ENCODE data around the gene PRRC2C.
"Not testable (repeated sequence)": the region's sequence is repeated elsewhere in the genome, so short reads cannot be mapped to it uniquely, and the experiment has no call there.

Gene PRRC2C

DNA sequence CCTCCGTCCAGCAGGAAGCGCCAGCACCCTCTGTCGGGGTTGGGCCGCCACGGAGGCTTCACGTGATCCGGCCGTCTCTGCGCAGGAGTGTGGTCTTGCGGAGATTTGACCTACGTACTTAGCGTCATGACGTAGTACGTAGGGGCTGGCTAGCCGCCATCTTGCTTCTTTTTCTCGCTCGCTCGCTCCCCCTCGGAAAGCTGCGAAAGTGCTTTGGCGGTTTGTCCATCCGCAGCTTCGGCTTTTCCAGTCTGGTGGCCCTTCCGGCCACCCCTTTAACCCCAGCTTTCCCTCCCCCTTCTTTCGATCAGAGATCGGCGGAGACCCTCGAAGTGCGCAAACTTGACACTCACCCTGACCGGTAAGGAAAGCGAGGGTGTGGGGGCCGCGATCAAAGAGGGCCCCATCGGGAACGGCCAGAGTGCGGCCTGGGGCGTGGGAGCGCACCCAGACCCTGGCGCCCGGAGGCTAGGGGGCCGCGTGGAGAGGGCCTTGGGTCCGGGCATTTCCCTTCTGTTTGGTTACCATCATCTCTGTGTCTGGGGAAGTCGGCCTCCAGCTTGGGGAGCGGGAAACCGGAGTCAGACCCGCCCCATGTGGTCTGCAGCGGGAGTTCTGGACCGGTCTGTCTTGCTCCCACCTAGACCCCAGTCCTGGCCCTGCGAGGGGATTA lies at the start of gene PRRC2C:
PRRC2C (plus strand) TSS at position 156 of the 673 bp plus-strand sequence. CDS start 26,559 bp downstream, outside the sequence.
- peak; percentile 97 for DNase-seq

DNA sequence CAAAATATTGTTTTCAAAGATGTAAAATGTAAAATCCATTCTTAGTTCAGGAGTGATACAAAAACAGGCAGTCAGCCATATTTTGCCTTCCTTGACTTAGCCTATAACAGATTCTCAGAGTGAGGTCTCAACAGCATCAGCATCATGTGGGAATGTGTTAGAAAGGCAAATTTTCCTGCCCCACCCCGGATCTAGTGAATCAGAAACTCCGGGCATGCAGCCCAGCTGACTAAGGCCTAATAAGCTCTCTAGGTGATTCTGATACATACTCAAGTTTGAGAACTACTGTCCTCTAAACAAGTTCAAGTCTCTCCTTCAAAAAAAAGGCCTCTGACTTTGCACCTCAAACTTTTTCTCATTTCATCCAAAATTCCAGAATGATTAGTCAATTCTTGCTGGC lies 46.9 kb upstream of the PRRC2C start:
- peak; percentile 57 for DNase-seq

DNA sequence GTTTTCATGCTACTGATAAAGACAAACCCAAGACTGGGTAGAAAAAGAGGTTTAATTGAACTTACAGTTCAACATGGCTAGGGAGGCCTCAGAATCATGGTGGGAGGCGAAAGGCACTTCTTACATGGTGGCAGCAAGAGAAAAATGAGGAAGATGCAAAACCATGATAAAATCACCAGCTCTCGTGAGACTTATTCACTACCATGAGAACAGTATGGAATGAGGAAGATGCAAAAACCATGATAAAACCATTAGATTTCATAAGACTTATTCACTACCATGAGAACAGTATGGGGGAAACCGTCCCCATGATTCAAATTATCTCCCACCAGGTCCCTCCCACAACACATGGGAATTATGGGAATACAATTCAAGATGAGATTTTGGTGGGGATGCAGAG lies 45.1 kb upstream of the PRRC2C start:
- not testable (repeated sequence) for DNase-seq

DNA sequence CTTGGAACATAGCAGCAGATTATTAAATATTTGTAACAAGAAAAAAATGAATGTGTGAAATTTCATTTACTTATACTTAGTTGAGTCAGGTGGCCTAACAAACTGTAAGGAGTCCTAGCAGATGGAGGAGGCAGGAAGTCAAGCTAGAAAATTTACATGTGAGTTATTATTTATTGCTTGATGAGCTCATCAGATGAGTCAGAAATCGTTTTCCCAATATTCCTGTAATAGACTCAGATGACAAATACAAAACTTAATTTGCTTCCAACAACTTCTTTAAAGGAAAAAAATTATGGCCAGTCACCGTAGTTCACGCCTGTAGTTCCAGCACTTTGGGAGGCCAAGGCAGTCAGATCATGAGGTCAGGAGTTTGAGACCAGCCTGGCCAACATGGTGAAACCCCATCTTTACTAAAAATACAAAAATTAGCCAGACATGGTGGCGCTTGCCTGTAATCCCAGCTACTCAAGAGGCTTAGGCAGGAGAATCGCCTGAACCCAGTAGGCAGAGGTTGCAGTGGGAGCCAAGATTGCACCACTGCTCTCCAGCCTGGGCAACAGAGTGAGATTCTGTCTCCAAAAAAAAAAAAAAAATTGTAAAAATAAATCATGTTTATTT lies 43.9 kb upstream of the PRRC2C start:
- not testable (repeated sequence) for DNase-seq

DNA sequence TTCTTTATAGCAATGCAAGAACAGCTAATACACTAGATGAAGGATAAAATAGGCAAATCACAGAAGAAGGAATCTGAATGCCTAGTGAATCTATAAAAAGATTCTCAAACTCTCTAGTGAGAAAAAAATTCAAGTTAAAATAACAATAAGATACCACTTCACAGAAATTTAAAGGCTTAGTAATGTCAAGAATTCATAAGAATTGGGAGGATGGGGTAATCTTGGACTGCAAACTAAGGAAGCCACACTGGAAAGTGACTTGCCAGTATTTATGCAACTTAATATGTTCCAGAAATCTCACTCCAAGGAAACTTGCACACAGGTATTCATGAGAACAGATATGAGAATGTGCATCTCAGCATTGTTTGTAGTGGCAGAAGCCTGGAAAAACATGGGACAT lies 38.9 kb upstream of the PRRC2C start:
- no peak for DNase-seq

DNA sequence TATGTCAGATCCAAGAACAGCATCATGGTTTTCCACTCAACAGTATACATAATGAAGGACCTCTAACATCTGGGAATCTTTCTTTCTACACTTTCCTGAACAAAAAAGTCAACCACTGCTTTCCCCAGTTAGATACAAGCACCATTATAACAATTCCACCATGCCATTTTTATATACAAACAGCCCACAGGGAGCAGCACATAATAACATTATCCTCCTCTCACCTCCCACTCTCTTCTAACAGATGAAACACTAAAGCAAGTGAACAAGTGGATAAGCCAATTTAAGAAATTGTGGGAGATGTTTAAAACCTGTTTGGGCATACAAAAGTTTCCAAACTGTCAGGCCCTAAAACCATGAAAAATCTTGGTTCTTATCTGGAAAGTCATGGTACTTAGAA lies 29.4 kb upstream of the PRRC2C start:
- DNase-seq: no peak

DNA sequence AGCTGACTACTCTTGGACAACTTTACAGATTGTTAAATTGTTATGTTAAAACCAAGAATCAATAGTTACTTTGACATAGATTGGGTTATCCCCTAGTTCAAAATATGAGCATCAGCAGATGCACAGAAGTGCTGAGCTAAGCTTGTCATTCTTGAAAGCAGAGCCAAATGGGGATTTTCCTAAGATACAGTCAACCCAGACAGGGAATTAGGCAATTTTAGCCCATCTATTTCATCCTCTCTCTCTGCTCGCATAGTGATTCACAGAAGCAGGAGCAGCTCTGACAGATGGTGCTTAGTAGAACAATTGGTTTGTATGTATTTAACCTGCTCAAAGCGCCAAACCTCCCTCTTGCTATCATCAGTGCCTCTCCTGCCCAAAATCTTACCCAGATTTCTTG lies 27.9 kb upstream of the PRRC2C start:
- no peak for DNase-seq

DNA sequence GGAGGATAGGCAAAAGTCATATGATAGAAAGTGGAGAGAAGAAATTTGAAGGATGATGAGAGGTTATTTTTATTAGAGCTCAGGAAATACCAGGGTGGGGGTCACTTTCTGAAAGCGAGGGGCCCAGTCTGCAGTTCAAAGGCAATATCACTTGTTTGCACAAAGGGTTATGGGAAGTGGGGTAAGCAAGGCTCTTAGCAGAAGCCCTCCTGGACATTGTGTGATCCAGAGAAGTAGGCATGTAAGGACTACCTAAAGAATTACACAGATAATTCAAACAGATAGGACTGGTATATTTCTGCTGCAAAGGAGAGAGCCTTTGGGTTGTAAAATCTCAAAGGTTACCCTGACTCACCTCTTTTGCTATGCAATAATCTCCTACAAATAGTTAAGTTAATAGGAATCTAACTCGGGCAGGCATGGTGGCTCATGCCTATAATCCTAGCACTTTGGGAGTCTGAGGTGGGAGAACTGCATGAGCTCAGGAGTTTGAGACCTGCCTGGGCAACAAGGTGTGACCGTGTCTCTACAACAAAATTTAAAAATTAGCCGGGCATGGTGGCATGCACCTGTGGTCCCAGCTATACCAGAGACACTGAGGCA lies 25.2 kb upstream of the PRRC2C start:
- no peak for DNase-seq

DNA sequence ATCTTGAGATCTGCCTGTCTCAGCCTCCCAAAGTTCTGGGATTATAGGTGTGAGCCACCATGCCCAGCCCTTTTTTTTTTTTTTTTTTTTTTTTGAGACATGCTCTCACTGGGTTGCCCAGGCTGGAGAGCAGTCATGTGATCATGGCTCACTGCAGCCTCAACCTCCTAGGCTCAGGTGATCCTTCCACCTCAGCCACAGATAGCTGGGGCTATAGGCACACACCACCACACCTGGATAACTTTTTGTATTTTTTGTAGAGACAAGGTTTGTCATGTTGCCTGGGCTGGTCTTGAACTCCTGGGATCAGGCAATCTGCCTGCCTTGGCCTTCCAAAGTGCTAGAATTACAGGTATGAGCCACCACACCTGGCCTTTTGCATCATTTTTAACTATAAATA lies 17.7 kb upstream of the PRRC2C start:
- no peak for DNase-seq

DNA sequence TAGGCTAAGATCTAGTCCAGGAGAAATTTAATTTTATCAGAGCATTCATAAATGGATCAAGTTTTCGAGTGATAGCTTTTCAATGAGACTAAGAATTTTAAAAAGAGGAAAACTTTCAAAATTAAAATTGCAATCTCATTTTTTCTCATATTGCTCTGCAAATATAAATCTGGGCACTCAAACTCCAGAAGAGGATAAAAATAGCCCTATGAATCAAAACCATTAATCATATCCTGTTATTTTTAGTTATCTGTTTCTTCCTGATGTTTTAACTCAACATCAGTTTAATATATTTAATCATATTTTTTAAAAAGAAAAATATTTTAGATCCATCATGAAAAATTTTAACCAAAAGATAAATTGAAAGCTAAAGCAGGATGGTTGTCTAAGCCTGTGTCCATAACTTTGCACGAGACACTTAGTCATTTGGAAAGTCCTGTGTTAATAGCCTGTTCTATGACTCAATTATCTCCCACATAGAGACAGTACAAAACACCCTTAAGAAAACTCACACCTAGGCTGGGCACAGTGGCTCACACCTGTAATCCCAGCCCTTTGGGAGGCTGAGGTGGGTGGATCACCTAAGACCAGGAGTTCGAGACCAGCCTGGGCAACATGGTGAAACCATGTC lies 17.1 kb upstream of the PRRC2C start:
- DNase-seq: no peak

DNA sequence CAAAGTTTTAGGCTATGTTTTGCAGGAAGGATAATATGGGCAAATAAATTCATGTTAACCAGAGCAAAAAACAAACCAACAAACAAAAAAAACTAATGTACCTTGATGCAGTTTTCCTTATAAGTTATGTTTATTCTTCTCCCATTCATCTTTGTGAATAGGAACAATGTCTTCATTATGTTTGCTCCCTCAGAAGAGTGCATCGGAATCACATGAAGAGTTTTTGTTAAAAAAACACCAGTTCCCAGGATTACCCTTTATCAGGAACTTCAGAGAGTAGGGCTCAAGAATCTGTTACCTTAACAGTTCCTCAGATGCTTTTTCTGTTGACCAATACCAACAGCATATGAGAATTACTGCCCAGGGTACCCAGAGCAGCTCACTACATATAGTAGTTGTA lies 14.6 kb upstream of the PRRC2C start:
- no peak for DNase-seq

DNA sequence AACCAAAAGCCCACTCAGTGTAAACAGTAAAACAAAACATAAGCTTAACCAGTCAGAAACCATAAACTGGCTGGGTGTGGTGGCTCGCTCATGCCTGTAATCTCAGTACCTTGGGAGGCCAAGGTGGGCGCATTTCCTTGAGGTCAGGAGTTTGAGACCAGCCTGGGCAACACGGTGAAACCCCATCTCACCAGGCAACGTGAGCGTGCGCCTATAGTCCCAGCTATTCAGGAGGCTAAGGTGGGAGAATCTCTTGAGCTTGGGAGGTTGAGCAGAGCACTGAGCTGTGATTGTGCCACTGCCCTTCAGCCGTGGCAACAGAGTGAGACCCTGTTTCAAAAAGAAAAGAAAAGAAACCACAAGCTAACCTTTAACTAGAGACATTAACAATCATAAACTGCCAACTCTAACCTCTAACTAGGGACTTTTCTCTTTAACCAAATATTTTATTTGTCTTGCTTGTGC lies 13.1 kb upstream of the PRRC2C start:
- no peak for DNase-seq

DNA sequence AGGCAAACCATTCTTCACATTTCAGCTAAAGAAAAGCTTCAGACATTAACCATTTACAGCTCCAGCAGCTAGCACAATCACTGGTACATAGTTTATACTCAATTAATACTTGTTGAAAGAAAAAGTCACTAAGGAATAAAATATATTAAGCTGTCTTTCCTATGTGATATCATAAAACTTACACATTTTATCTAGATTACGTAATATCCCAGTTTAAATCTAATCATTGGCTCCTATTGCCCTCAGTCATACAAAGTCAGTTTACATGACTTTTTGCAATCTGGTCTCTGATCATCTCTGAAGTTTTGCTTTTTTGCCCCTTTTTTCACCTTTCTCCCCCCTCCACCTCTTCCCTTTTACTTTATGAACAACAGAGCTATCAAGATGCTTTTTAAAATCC lies 8.5 kb upstream of the PRRC2C start:
- no peak for DNase-seq

DNA sequence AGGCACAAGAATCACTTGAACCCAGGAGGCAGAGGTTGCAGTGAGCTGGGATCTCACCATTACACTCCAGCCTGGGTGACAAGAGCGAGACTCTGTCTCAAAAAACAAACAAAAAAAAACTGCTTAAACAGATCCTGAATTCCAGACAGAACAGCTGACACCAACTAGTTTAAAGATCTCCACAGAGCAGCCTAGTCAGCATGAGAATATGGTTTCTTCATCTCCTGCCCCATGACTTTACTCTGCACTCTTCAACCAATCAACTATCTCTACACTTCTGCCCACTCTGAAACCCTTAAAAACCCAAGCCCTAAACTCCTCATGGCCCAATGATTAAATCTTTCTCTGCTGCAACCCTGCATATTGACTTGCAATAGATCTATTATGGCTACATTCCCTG lies 7.5 kb upstream of the PRRC2C start:
- no peak for DNase-seq

DNA sequence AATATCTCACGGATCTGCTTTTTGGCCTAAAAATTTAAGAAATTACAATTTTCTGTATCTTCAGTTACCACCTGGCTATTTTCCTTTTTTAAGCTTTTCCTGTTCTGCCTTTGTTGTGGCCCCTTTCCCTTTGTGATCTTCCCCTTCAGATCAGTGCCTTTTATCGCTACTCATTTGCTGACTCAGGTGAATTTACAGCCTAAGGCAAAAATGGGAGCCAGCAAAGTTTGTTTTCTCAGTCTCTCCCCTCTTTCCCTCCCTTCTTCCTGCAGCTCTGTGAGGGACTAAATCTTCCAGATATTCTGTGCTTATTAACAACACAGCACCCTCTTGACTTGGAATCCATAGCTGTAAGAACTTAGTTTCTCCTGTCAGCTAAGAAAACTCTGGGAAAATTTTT lies 5.3 kb upstream of the PRRC2C start:
- no peak for DNase-seq

DNA sequence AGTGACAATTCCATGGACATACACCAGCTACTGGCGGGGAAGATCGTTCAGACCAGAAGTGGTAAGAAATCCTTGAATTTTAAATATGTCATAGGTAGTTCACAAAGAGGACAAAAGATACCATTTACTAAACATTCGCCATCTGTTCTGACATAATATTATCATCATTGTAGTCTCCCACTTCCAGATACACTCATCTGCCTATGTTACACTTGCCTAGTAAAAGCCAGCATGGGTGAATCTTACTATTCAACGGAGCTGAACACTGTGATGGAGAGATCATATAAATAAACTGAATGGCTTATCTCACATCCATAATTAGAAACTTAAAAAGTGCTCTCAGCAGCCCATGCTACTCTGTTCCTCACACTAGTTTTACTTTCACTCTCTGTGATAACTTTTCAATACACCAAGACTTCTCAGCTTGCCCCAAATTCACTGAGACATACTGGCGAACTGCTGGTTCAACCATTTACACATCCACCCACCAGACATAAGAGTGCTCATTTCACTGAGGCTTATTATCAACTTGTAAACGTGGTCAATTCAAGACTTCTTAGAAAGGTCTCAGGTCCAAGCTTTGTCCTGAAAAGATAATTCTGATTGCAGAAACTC lies 463 bp upstream of the PRRC2C start:
- DNase-seq: no peak

DNA sequence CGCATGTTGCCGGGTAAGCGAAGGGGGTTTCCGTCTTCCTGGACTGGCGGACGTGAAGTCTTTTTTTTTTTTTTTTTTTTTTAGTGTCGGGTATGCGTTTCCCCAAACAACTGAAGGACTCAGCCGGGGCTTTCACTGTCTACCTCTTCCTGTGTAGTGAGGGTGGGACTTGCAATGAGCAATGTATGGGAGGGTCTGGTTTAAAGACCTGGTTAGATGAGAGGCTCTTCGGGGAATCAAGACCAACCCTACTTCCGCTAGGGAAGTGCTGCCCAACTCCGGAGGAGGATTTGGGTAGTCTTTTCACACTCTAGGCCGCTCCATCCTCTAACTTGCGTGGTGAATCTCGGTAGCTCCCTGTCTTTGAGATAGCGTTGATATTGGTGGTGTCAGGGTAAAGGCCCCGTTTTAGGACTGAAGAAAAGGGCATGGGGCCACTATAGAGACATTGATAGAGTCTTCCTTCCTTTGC lies 754 bp downstream of the PRRC2C start:
- DNase-seq: no peak

DNA sequence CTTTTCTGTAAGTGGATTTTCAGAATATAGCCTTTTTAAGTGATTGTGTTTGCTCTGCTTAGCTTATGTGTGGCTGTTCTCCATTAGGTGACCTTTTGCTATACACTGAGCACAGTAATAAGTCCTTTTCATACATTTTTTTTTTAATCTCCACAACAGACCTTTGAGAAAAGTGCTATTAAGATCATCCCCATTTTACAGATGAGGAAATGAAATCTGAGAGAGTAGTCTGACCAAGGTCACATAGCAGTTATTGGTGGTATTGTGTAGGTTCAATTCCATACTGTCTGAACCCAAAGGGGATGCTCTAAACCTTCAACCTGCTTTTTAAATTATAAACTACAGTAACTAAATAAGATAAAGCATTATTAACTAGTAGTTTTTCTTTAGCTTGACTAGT lies 1.7 kb downstream of the PRRC2C start:
- DNase-seq: no peak

DNA sequence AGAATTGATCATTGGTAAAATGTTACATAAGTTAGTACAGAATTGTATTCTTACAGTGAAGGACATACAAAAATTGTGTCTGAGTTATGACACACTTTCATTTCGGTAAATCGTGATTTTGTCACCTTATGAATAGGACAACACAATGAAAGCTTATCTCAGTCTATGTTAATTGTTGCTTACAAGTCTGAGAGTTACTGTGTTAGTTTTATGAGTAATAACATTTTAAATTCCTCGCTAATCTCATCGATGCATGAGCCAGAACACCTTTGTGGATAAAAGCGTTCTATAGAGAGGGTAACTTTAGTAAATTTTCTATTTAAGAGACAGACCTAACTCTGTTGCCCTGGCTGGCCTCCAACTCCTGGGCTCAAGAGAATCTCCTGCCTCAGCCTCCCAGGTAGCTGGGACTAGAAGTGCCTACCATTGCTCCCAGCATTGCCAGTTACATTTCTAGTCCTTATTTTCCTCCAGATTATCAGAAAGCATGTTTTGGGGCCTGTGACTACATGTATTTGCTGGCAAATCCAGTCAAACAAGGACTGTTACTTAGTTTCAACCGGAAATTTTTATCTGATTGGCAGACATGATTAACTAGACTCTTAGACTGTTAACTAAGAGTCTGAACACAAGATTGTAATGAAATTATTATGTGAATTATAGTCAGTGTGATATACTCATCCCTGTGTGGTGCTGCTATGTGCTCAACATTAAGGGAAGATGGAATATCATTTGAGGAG lies 3.0 kb downstream of the PRRC2C start:
- no peak for DNase-seq

DNA sequence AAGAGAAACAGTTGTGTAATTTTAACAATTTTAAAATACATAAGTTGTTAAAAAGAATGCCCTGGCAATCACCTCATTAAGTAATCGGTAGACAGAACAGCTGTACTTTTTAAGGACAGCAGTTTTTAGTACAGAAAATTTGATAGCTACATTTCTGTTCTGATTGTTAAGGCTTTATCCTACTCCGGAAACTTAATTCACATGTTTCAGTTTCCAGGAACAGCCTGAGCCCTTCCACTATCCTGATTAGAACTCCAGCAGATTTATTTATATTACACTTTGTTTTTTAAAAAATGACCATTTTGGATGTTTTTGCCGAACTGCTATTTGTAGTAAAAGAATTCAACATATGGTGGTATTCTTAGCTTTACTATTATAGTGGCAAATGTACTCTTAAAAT lies 8.7 kb downstream of the PRRC2C start:
- no peak for DNase-seq

DNA sequence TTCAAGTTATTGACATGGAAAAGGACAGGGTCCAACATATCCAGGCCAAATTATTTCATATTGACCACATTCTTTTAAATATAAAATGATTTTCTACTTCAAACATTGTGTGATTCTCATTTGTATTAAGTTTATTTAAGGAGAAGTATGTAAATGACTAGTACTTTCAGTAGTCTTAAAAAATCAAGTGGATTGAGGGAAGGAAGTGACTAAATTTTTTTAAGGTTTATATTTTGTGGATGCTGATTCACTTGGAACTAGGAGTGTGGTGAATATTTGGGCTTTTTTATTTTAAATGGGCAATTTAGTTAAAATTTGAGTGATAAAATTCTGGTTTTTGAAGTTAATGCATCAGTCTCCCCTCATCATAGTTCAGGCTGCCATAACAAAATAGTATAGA lies 10.1 kb downstream of the PRRC2C start:
- no peak for DNase-seq

DNA sequence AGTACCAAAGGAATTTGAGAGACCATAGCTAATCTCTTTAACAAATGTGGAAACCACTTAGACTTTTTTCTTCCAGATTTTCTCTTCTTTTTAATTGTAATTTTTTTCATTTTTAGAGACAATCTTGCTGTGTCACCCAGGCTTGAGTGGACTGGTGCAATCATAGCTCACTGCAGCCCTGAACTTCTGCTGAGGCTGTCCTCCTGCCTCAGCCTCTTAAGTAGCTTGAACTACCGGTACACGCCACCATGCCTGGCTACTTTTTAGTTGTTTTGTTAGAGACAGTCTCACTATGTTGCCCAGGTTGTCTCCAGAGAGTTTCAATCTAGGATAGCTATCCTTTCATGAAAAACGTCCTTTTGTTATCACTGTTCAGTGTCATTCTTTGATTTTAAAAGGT lies 15.0 kb downstream of the PRRC2C start:
- DNase-seq: no peak

DNA sequence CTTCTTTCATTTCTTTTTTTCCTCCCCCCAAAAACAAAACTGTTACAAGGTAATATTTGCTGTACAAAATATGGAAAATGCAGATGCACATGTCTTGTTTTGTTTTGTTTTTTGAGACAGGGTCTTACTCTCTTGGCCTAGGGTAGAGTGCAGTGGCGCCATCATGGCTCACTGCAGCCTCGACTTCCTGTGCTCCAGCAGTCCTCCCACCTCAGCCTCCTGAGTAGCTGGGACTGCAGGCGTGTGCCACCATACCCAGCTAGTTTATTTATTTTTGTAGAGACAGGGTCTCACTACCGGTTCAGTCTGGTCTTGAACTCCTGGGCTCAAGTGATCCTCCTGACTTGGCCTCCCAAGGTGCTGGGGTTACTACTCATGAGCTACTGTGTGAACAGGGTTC lies 15.5 kb downstream of the PRRC2C start:
- DNase-seq: no peak
